GM18505 (cell line): ENCODE results near the gene ACOT8.

Experiments
- ATAC-seq: cut with Tn5 transposase; IDR thresholded peaks from one replicate; pipeline ENCODE4 v1.9.1; 2021; ENCODE audit not compliant: unreplicated experiment
- POLR2A ChIP-seq: IDR thresholded peaks from 4 replicates; pipeline ENCODE4 v1.6.1; 2011; ENCODE audit warnings: borderline replicate concordance; ENCODE audit not compliant: insufficient read depth, insufficient read length; ENCODE audit errors: extremely low read depth

Gene ACOT8

DNA sequence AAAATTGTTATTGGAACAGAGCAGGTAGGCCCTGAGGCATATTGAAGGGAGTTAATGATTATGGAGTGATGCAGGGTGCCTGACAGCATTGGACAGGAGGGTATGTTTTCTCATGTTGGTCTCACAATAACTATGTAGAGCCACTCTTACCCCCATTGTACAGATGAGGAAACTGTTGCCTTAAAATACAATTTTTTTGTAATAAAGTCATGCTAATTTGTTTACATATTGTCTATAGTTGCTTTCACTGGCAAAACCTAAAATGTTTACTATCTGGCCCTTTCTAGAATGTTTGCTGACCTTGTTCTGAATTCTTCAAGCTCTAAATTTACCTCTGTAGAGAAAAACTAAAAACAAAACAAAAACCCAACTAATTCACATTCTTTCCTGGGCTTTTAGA, 5.7 kb downstream of the ACOT8 start:
- TF ChIP-seq POLR2A, result no peak
- ATAC-seq, result no peak

DNA sequence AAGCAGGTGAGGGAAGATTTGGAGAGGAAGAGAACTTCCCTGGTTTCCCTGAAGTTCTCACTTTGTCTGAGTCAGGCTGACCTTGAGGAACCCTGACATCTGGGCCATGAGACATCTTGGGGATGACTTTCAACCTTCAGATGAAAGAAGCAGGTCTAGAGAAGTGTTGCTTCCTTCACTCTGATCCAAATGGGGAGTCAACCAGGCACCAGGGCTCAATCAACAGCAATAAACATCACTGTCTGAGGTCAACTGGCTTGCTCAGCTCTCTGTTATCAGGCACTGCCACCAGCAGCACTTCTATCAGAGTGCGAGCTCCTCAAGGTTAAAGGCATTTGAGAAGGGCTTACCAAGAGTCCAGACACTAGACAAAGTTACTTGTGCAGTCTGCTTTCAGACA, 6.3 kb downstream of the ACOT8 start:
- no peak for ATAC-seq
- TF ChIP-seq POLR2A, result no peak

DNA sequence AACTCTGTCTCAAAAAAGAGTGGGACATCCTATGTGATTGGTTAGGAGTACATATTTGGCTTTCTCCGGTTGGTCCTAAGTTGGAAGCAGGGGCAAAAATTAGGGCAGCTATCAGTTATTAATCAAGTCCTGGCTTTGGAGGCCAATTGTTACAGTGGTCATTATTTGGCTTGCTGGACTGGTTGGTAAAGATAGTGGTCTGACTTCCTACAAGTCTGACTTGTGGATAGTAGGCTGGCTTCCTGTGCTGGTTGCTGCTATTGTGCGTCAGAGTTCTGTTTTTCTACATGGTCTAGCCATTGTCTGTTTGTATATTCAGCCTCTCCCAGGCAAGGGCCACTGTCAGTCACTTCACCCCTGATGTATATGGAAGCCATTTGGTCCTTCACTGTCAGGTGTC, 7.0 kb downstream of the ACOT8 start:
- ATAC-seq, result no peak

DNA sequence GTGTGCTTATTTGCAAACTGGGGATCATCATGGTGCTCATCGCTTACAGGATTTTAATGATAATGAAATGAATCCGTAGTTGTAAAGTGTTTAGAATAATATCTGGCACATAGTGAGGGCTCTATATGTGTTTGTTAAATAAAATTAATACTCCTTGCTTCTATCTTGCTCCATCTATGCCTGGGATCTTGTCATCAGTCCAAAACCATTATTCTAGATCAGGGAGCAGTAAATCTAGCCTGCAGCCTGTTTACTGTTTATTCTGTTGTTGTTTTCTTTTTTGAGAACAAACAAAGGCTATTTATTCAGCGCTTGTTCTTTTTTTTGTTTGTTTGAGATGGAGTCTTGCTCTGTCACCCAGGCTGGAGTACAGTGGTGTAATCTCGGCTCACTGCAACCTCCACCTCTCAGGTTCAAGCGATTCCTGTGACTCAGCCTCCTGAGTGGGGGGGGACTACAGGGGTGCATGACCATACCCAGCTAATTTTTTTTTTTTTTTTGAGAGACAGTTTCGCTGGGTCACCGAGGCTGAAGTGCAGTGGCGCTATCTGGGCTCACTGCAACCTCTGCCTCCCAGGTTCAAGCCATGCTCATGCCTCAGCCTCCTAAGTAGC, 8.1 kb downstream of the ACOT8 start:
- no peak for ATAC-seq
- no peak for TF ChIP-seq POLR2A

More for the DNA sequence above, 7.0 kb downstream of the ACOT8 start:
- TF ChIP-seq POLR2A, result no peak

DNA sequence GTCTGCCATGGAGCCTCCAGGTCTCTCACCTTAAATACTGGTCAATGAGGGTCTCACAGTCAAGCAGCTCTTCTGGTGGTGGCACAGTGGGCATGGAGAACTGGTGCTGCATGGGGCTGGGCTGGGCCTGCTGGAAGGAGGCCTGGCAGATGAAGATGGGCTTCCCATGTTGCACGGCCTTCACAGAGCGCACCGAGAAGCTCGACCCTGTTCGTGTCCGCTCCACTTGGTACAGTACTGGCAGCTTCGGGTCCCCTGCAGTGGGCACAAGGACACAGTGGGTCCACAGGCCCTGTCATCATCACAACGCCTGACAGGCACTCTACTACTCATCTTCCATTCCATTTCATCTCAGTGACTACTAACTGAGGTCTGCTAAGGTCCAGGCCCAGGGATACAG, 8.8 kb downstream of the ACOT8 start:
- no peak for ATAC-seq
- no peak for TF ChIP-seq POLR2A

DNA sequence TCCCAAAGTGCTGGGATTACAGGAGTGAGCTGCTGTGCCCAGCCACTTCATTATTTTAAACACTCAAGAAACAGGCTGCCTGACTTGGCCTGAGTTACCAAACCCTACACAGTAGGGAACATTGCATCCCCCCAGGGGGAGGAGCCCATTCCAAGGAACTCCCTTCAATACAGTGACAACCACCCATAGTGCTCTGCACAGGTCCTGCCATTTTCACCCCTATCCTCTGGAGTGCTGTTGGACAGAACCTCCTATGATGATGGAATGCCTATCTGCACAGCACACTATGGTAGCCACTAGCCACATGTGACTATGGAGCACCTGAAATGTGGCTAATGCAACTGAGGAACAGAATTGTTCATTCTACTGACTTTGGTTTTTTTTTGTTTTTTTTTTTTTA, 11.7 kb downstream of the ACOT8 start:
- ATAC-seq, result no peak

DNA sequence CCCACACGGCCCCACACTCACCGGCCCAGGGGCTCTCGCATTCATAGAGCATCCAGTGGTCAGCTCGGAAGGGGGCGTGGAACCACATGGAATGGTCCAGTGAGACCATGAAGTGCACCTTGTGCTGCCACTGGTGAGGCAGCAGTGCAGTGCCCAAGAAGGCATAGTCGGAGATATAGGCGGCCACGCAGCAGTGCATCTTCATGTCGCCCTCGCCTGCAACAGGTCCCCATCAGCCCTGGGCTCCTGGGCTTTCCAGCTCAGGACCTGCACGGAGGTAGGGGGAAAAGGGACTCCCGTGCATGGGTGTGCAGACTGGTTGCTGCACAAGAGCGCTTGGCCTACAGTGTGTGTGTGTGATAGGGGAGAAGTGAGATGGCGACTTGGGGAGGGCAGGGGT, 13.7 kb downstream of the ACOT8 start:
- no peak for TF ChIP-seq POLR2A
- no peak for ATAC-seq

More for the DNA sequence above, 11.7 kb downstream of the ACOT8 start:
- TF ChIP-seq POLR2A, result no peak

DNA sequence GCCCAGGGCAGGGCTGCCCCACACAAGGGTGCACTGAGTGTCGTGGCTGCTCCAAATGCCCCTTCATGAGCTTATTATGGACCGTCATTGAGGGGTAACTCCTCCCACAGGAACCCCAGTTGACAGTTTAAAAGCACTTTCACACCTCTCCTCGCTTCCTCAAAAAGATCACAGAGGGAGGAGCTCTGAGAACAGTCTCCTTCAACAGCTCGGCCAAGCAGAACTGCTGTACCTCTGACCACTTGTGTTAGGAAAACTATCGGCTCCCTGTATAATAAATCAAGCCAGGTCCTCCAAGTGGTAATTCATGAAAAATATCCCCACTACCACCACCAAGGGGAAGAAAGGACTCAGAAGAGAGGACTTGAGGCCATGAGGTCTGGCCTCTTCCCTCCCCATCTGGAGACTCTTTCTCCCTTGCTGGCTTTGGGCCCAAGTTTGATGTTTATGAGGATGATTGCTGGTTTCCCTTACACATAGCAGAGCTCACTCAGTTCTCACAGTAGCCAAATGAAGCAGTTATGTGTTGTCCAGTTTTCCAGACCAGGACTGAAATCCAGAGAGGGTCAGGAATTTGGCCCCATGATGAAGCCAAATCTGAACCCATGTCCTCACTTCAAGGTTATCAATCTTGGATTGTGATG, 14.9 kb downstream of the ACOT8 start:
- no peak for ATAC-seq
- TF ChIP-seq POLR2A, result no peak

DNA sequence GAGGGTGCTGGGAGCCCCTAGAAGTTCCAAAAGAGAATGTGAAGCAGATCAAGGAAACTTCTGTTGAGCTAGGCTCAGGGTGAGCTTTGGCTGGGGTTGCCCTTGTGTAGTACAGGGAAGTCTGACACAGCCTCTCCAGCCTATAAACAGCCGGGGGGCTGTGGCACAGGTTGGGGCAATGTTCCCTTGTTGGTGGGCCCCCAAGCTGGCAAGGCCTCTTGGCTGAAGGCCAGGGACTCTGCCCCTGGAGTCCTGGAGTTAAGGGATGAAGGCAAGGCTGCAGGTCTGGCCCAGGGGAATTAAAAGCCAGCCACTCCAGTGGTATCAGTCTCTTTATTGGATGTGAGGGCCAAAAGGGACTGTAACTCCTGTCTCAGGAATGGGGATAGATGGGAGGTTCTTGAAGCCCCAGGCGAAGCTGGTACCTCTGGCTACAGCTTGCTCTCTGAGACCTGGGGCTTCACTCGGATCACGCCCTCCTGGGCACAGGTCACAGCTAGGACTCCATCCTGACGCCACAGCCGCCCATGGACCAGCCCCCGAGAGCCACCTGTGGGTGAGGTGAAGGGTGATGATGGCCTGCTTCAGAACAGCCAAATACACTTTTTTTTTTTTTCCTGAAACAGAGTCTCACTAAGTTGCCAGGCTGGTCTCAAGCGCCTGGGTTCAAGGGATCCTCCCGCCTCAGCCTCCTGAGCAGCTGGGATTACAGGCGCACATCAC, 15.6 kb downstream of the ACOT8 start:
- no peak for ATAC-seq
- no peak for TF ChIP-seq POLR2A

DNA sequence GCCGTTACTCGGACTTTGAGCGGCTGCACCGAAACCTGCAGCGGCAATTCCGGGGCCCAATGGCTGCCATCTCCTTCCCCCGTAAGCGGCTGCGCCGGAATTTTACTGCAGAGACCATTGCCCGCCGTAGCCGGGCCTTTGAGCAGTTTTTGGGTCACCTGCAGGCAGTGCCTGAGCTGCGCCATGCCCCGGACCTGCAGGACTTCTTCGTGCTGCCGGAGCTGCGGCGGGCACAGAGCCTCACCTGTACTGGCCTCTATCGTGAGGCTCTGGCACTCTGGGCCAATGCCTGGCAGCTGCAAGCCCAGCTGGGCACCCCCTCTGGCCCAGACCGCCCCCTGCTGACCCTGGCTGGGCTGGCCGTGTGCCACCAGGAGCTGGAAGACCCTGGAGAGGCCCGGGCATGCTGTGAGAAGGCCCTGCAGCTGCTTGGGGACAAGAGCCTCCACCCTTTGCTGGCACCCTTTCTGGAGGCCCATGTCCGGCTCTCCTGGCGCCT, 16.4 kb downstream of the ACOT8 start:
- no peak for ATAC-seq
- no peak for TF ChIP-seq POLR2A

DNA sequence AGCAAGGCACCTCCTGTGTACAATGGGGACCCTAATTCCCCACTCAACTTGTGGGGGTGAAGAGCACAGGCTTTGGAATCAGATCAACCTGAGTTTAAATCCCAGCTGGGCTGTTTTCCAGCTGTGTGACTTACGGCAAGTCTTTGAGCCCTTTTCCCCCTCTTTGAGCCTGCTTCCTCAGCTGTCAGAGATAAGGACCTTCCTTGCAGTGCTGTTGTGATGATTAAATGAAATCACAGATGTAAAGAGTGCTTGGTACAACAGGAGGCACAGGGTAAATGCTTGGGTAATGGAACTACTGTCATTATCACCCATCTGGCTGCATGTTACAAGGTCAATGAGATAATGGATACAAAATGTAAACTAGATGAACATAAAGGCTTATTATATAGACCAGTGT, 20.4 kb downstream of the ACOT8 start:
- no peak for ATAC-seq
- no peak for TF ChIP-seq POLR2A

DNA sequence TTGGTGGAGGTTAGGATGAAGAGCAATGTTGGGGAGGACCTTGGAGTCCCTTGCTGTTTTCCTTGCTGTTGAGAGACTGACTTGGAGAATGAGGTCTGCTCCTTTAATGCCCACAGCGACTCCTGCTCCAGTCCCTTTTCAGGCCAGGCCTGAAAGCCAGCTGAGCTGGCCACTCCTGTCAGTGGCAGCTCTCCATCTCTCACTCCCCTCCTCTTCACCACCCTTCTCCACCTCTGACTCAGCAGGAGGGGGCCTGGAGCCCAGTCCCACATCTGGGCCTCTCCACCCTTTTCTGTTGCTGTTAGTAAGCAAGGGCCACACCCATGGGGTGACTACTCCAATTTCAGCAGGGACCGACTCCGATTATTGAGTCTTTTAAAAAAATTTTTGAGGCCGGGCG, 21.4 kb downstream of the ACOT8 start:
- TF ChIP-seq POLR2A, result no peak
- no peak for ATAC-seq

DNA sequence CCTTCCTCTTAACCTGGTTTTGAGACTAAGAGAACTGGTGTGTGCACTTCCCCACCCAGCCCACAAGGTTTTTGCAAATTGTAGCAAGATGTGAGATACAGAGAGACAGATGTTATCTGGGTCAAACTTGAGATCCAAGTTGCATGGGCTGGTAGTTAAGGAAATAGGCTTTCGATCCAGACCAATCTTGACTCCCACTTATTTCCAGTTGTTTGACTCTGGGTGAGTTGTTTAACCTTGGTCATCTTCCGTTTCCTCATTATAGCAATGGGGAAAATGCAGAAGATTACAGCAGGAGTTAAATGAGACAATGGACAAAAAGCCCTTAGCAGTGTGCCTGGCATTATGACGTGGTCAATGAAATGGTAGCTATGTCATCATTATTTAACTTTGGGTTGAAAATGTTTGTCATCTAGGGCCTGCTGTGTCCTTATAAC, 21.8 kb downstream of the ACOT8 start:
- no peak for TF ChIP-seq POLR2A

DNA sequence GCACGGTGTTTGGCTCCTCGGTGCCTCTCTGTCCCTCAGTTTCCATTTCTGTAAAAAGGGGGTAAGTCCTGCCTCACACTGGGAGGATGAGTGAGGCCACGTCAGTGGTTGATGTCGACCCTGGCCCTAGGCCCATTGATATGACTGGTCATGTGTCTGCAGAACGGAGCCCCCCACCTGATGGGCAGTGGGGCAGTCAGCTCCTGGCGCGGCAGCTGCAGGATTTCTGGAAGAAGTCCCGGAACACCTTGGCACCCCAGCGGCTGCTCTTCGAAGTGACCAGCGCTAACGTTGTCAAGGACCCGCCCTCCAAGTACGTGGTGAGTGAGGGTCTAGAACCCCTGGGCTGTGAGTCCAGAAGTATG, 22.4 kb downstream of the ACOT8 start:
- no peak for TF ChIP-seq POLR2A
- ATAC-seq, result no peak

More for the DNA sequence above, 21.8 kb downstream of the ACOT8 start:
- no peak for ATAC-seq
